GM18907 (cell line): Measurements from ENCODE around the gene HIPK4.
"Not testable (repeated sequence)": the region's sequence is repeated elsewhere in the genome, so short reads cannot be mapped to it uniquely, and the experiment has no call there.

Source experiments
- ATAC-seq: cut with Tn5 transposase; IDR thresholded peaks from one replicate; pipeline ENCODE4 v1.9.1; 2021; ENCODE audit warnings: mild to moderate bottlenecking, moderate library complexity; ENCODE audit not compliant: unreplicated experiment

HIPK4 gene, protein sequence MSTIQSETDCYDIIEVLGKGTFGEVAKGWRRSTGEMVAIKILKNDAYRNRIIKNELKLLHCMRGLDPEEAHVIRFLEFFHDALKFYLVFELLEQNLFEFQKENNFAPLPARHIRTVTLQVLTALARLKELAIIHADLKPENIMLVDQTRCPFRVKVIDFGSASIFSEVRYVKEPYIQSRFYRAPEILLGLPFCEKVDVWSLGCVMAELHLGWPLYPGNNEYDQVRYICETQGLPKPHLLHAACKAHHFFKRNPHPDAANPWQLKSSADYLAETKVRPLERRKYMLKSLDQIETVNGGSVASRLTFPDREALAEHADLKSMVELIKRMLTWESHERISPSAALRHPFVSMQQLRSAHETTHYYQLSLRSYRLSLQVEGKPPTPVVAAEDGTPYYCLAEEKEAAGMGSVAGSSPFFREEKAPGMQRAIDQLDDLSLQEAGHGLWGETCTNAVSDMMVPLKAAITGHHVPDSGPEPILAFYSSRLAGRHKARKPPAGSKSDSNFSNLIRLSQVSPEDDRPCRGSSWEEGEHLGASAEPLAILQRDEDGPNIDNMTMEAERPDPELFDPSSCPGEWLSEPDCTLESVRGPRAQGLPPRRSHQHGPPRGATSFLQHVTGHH

GRCh38 chr19:40390084-40390742, at the start of gene HIPK4:
Gene HIPK4, minus strand, starts transcription at chr19:40390181. Its CDS starts 279 bp downstream, at chr19:40389902.
- ATAC-seq = no peak

DNA sequence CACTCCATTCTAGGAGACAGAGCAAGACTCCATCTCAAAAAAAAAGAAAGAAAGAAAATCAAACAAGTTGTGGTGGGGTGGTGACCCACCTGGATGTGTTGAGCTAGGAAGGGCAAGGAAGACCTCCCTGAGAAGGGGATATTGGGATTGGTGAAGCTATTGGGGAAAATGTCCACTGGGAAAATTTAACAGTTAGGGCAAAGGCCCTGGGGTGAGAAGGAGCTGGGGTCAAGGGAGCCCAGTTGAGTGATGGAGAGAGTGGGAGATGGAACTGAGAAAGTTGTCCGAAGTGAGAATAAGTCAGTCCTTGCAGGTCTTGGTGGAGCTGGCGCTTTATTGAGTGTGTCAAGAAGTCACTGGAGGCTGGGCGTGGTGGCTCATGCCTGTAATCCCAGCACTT, 48.3 kb upstream of the HIPK4 start:
- no peak for ATAC-seq

DNA sequence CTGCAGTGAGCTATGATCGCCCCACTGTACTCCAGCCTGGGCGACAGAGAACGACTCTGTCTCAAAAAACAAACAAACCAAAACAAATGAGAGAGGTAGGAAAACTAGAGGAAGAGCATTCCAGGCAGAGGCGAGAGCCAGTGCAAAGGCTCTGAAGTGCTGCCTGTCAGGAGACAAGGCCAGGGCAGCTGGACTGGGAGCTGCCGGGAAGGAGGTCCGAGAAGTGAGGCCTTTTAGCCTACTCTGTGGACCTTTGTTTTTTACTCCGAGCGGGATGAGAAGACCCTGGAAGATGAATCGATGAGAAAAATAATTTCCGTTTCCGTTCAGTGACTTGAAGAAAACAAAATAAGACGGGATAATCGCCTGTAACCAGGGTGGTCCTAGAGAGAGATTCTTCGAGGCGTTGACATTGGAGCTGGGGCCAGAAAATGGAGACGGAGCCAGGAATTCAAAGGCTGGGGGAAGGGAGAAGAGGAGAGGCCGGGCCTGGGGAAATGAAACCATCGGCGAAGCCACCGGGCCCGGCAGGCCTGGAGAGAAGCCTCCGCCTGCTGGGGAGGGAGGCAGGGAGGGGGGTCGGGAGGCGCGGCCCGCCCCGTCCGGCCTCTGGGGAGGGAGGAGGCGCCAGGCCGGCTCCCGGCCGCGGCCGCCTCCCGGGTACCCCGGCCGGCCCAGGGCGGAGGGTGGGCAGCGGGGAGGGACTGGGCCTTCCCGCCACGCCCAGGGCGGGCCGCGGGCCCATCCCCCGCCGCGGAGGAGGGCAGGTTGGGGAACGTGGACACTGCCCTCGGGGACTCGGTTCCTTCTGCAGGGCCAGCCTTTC, 43.6 kb upstream of the HIPK4 start:
- peak; percentile 51 for ATAC-seq

DNA sequence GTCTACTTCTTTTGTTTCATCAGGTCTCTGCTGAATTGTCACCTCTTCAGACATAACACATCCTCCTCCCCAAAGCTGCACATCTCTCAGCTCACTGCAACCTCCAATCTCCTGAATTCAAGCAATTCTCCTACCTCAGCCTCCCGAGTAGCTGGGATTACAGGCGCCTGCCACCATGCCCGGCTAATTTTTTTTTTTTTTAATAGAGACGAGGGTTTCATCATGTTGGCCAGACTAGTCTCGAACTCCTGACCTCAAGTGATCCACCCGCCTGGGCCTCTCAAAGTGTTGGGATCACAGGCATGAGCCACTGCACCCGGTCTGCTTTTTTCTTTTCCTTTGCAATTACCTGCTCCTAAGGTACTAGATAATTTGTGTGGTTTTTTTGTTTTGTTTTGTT, 42.8 kb upstream of the HIPK4 start:
- not testable (repeated sequence) for ATAC-seq

- no peak for ATAC-seq
Measured at GRCh38 chr19:40431698-40432097, 41.7 kb upstream of the HIPK4 start.

DNA sequence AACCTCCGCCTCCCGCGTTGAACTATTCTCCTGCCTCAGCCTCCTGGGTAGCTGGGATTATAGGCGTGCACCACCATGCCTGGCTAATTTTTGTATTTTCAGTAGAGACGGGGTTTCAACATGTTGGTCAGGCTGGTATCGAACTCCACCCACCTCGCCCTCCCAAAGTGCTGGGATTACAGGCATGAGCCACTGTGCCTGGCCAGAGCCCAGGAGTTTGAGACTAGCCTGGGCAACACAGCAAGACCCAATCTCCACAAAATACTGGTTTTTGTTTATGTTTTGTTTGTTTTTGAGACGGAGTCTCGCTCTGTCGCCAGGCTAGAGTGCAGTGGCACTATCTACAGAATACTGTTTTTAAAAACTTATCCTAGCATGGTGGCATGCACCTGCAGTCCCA, 40.3 kb upstream of the HIPK4 start:
- not testable (repeated sequence) for ATAC-seq

DNA sequence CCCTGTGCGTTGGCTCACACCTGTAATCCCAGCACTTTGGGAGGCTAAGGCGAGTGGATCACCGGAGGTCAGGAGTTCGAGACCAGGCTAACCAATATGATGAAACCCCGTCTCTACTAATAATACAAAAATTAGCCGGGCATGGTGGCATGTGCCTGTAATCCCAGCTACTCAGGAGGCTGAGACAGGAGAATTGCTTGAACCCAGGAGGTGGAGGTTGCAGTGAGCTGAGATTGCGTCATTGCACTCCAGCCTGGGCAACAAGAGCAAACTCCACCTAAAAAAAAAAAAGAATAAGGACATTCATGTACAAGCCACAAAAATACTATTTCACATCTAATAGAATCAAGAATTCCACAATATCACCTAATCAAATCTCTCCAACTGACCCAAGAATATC, 38.2 kb upstream of the HIPK4 start:
- ATAC-seq = not testable (repeated sequence)

GRCh38 chr19:40425450-40426287, 35.7 kb upstream of the HIPK4 start, which contains the start of gene SERTAD1:
Gene SERTAD1, minus strand, starts transcription at chr19:40425992. Its CDS starts 2,446 bp downstream, at chr19:40423546.
- ATAC-seq = peak; percentile 86

GRCh38 chr19:40424637-40425449, 34.9 kb upstream of the HIPK4 start:
- ATAC-seq = peak; percentile 2

GRCh38 chr19:40423938-40424337, 34.0 kb upstream of the HIPK4 start:
- ATAC-seq = no peak

- no peak for ATAC-seq
Measured at GRCh38 chr19:40422748-40423566, 33.0 kb upstream of the HIPK4 start.

- ATAC-seq = no peak
Measured at GRCh38 chr19:40421993-40422747, 32.2 kb upstream of the HIPK4 start.

DNA sequence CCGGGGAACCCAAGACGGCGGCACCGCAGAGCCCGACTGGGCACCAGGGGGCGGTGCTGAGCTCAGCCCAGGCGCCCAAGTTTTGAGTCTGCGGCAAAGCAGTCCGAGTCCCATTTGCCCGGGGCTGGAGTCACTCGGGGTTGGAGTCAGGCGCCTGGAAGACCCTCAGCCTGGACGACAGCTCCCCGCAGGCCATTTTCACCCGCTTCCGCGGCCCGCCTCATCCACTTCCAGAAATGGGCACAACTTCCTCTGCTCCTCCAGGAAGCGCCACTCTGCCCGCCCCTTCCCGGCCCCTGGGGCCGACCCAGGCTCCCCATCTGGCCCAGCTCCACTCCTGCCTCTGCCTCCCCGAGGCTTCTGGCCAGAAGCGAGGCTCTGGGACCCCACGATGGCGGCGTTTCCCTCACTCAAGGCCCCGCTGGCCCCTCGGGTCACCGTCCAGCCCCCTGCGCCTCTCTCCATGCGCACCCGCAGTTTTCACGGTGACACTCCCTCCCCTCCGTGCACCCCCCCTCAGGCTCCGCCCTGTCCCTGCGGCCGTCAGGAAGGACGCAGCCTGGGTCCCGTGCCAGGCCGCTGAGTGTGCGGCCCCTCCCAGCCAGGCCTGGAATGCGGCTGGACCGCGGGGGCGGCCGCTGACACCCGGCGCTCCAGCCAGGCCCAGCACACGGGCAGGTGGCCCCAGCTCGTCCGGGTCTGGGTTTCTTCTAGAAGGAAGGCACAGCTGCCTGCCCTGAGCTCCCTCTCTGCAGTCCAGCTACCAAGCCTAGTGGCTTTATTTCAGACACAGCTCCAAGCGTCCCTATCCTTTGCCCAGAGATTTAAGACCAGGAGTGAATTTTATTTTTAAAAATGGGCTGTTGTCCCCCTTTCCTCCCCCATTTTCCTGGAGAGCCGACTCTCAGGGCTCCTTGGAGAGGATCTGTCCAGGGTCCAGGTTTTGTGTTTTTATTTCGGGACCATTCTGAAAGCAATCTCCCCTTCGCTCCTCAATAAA, 31.1 kb upstream of the HIPK4 start:
- ATAC-seq = peak; percentile 39

- no peak for ATAC-seq
Measured at GRCh38 chr19:40420451-40420765, 30.4 kb upstream of the HIPK4 start.

DNA sequence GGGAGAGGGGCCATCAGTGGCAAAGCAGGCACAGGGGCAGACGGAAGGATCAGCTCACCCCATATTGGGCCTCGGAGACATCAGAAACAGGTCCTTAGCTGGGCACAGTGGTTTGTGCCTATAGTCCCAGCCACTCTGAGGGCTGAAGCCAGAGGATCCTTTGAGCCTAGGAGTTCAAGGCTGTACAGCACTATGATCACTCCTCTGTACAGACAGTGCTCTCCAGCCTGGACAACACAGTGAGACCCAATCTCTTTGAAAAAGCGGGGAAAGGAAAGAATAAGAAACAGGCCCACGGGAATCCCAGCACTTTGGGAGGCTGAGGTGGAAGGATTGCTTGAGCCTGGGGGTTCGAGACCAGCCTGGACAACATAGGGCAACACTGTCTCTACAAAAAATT, 29.8 kb upstream of the HIPK4 start:
- no peak for ATAC-seq

- no peak for ATAC-seq
Measured at GRCh38 chr19:40419066-40419612, 29.2 kb upstream of the HIPK4 start.
